ENCODE data around the gene C11orf86. TPM values are rescaled to one million over a fixed set of nuclear protein-coding genes. Genes with fewer than 3 reads are reported as not detected.

Gene C11orf86
- total RNA-seq, 1 donor from 2014 or later = not detected

- no peaks in the 10 kb centered on the region for H4K20me1 ChIP-seq (ENCODE audit: insufficient read depth, low read length)
- FAIRE-seq (no peak), DNase-seq (ENCODE audit: low read depth) (no peak)
- H3K36me3 ChIP-seq (ENCODE audit: insufficient read depth, low read length) = no peaks in the 10 kb centered on the region
- Mint-ChIP-seq H3K4me3 (ENCODE audit: unreplicated experiment) (no peak overlapping the region), H3K4me1 (ENCODE audit: low read depth, unreplicated experiment) (peaks cover 4% of the 10 kb centered on the region), H3K27me3 (ENCODE audit: low read depth, unreplicated experiment) (peaks cover 10% of the 10 kb centered on the region), H3K27ac (ENCODE audit: unreplicated experiment) (no peak overlapping the region), H3K9me3 (ENCODE audit: unreplicated experiment) (peaks cover 4% of the 10 kb centered on the region), H3K36me3 (ENCODE audit: low read depth, unreplicated experiment) (no peaks in the 10 kb centered on the region)
- H3K4me3 ChIP-seq (ENCODE audit: insufficient read depth, low read depth, low read length) = no peak overlapping the region
- no peak overlapping the region for H3K9ac ChIP-seq (ENCODE audit: low read length)
- no peaks in the 10 kb centered on the region for H3K4me1 ChIP-seq (ENCODE audit: insufficient read depth, low read length)
- H2AFZ ChIP-seq (ENCODE audit: low read depth, low read length) = no peak overlapping the region
- H3K27ac ChIP-seq (ENCODE audit: low read depth, low read length) = no peak overlapping the region
- no peaks in the 10 kb centered on the region for H3K79me2 ChIP-seq (ENCODE audit: insufficient read depth, low read length)
- H3K27me3 ChIP-seq (ENCODE audit: insufficient read depth, low read length) = no peaks in the 10 kb centered on the region
- H3K9me3 ChIP-seq (ENCODE audit: insufficient read depth, low read depth, low read length) = no peaks in the 10 kb centered on the region
- no peak overlapping the region for H3K4me2 ChIP-seq (ENCODE audit: low read length)
- TF ChIP-seq CTCF (IDR thresholded peaks at IDR 0.05; ENCODE audit: insufficient read depth, low read depth, low read length) (no peak), EZH2 (IDR thresholded peaks at IDR 0.05; ENCODE audit: insufficient read depth, low read length) (no peak)
Measured at GRCh38 chr11:66992041-66992440, 16.9 kb downstream of the C11orf86 start.

- Histone ChIP-seq H3K4me1 (ENCODE audit: insufficient read depth, low read length) (no peaks in the 10 kb centered on the region), H3K36me3 (ENCODE audit: insufficient read depth, low read length) (no peaks in the 10 kb centered on the region), H2AFZ (ENCODE audit: low read depth, low read length) (peak overlapping the region; percentile 51), H3K27me3 (ENCODE audit: insufficient read depth, low read length) (no peaks in the 10 kb centered on the region), H3K27ac (ENCODE audit: low read depth, low read length) (no peak overlapping the region), H4K20me1 (ENCODE audit: insufficient read depth, low read length) (no peaks in the 10 kb centered on the region), H3K4me3 (ENCODE audit: insufficient read depth, low read depth, low read length) (no peak overlapping the region), H3K4me2 (ENCODE audit: low read length) (peak overlapping the region; percentile 46), H3K9me3 (ENCODE audit: insufficient read depth, low read depth, low read length) (no peaks in the 10 kb centered on the region), H3K79me2 (ENCODE audit: insufficient read depth, low read length) (no peaks in the 10 kb centered on the region), H3K9ac (ENCODE audit: low read length) (no peak overlapping the region)
- no peak for TF ChIP-seq EZH2 (IDR thresholded peaks at IDR 0.05; ENCODE audit: insufficient read depth, low read length)
- TF ChIP-seq CTCF (IDR thresholded peaks at IDR 0.05; ENCODE audit: insufficient read depth, low read depth, low read length) = no peak
- no peaks in the 10 kb centered on the region for H3K36me3 Mint-ChIP-seq (ENCODE audit: low read depth, unreplicated experiment)
- DNase-seq (ENCODE audit: low read depth) = peak; percentile 73
- H3K27me3 Mint-ChIP-seq (ENCODE audit: low read depth, unreplicated experiment) = peaks cover 8% of the 10 kb centered on the region
- FAIRE-seq = no peak
- H3K4me1 Mint-ChIP-seq (ENCODE audit: low read depth, unreplicated experiment) = peaks cover 9% of the 10 kb centered on the region
- peak overlapping the region; percentile 79 for H3K27ac Mint-ChIP-seq (ENCODE audit: unreplicated experiment)
- no peak overlapping the region for H3K4me3 Mint-ChIP-seq (ENCODE audit: unreplicated experiment)
- no peaks in the 10 kb centered on the region for H3K9me3 Mint-ChIP-seq (ENCODE audit: unreplicated experiment)
Measured at GRCh38 chr11:66996609-66997273, 21.6 kb downstream of the C11orf86 start.

GRCh38 chr11:66999555-66999954, 24.5 kb downstream of the C11orf86 start:
- DNase-seq (ENCODE audit: low read depth) = no peak
- no peak overlapping the region for H2AFZ ChIP-seq (ENCODE audit: low read depth, low read length)
- no peaks in the 10 kb centered on the region for H3K9me3 Mint-ChIP-seq (ENCODE audit: unreplicated experiment)
- no peaks in the 10 kb centered on the region for H4K20me1 ChIP-seq (ENCODE audit: insufficient read depth, low read length)
- no peaks in the 10 kb centered on the region for H3K4me1 ChIP-seq (ENCODE audit: insufficient read depth, low read length)
- no peaks in the 10 kb centered on the region for H3K36me3 Mint-ChIP-seq (ENCODE audit: low read depth, unreplicated experiment)
- H3K4me3 ChIP-seq (ENCODE audit: insufficient read depth, low read depth, low read length) = no peak overlapping the region
- no peaks in the 10 kb centered on the region for H3K9me3 ChIP-seq (ENCODE audit: insufficient read depth, low read depth, low read length)
- H3K27ac ChIP-seq (ENCODE audit: low read depth, low read length) = no peak overlapping the region
- no peak overlapping the region for H3K27ac Mint-ChIP-seq (ENCODE audit: unreplicated experiment)
- no peak overlapping the region for H3K4me3 Mint-ChIP-seq (ENCODE audit: unreplicated experiment)
- peaks cover 9% of the 10 kb centered on the region for H3K4me1 Mint-ChIP-seq (ENCODE audit: low read depth, unreplicated experiment)
- no peak overlapping the region for H3K4me2 ChIP-seq (ENCODE audit: low read length)
- no peak overlapping the region for H3K9ac ChIP-seq (ENCODE audit: low read length)
- H3K27me3 ChIP-seq (ENCODE audit: insufficient read depth, low read length) = no peaks in the 10 kb centered on the region
- H3K36me3 ChIP-seq (ENCODE audit: insufficient read depth, low read length) = no peaks in the 10 kb centered on the region
- peaks cover 11% of the 10 kb centered on the region for H3K27me3 Mint-ChIP-seq (ENCODE audit: low read depth, unreplicated experiment)
- no peak for TF ChIP-seq EZH2 (IDR thresholded peaks at IDR 0.05; ENCODE audit: insufficient read depth, low read length)
- TF ChIP-seq CTCF (IDR thresholded peaks at IDR 0.05; ENCODE audit: insufficient read depth, low read depth, low read length) = no peak
- no peaks in the 10 kb centered on the region for H3K79me2 ChIP-seq (ENCODE audit: insufficient read depth, low read length)
- no peak for FAIRE-seq
